Fibroblast of skin of back (primary cell): ENCODE measurements around the gene POLR1D.

Experiments used
- DNase-seq: peaks from one replicate; pipeline ENCODE4 v3.0.0-alpha.2; 2013

POLR1D gene

DNA sequence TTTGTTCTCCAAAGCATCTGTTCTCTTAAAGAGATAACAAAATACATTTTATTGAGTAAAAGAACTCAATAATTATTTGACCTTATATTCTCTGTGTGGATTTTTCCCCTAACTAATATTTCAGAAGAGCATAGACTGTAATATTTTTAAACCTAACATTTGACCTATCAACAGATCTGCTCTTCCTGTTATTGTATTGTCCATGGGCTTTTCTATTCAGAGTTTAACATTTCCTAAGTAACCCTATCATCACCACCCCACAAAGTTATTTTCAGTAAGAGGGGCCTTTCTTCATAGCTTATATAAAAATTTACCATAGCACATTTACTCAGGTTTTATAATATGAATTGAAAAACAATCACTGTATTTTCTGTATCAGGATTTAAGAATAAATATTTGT, 17.5 kb downstream of the POLR1D start:
- no peak for DNase-seq

DNA sequence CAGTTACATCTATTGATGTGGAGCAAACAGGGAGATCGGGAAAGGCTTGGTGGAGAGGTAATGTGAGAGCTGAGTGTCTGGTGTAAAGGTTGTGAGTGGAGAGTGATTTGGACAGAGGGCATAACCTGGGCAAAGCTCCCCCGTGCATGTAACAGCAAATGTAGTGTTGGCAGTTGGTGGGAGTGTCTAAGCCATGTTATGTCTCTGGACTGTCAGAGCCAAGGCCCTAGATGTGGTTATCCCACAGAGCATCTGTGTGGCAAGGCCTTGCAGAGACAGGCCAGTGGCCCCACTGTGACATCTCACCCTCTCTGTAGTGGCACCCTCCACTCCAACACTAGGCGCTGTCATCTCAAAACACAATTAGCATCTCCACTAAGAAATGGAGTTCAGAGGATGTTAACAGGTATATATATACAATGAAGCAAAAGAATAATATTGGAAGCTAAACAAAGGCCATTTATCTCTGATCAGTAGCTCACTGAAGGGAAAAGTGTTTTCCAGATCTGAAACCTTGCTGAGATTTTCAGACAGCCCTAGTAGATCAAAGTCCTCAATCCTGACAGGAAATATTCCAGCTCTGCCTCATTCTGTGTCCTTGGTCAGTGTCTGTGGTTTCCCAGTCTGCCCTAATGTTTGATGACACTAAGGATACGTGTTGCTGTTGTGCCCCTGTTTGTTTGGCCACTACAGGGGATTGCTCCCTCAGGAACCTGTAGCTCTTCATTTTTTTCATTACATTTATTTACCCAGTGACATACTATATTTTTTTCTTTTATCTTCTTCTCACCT, 20.2 kb downstream of the POLR1D start:
- DNase-seq: peak; percentile 6

- no peak for DNase-seq
Measured at GRCh38 chr13:27643334-27644132, 21.8 kb downstream of the POLR1D start.

- DNase-seq: peak; percentile 30
Measured at GRCh38 chr13:27644302-27644701, 22.6 kb downstream of the POLR1D start.

GRCh38 chr13:27650312-27650711, 28.6 kb downstream of the POLR1D start:
- DNase-seq: no peak

DNA sequence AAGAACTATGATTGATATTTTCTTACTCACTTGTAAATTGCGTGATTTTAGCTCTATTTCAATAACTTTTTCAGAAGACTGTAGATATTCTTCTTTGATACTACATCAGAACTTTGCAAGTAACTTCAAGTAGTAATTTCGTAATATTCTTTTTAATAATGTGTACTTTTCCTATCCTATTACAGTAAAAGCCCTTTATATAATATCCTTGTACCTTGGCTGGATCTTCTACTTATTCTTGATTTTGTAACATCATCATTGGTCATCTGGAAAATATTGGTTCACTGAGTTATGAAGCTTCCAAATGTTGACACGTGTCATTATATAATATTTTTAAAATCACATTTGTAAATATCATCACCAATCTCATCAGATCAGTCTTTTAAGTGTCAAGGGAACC, 32.4 kb downstream of the POLR1D start:
- no peak for DNase-seq

DNA sequence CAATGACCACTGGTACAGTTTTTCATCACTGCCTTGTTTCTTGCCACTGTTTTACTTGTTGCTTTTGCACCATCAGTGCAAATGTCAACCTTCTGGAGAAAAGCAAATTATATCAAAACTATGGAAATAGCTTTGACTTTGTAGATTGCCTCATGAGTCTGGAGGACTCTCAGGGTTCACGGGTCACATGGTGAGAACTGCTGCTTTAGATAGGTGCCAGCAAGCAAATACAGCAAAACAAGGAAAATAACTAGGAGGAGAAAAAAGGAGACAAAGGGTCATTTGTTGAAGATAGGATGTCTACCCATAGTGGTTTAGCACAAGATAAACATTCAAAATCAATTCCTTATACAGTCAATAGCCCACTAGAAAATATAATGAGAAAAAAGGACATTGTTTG, 33.1 kb downstream of the POLR1D start:
- no peak for DNase-seq

- no peak for DNase-seq
Measured at GRCh38 chr13:27657724-27658123, 36.0 kb downstream of the POLR1D start.

DNA sequence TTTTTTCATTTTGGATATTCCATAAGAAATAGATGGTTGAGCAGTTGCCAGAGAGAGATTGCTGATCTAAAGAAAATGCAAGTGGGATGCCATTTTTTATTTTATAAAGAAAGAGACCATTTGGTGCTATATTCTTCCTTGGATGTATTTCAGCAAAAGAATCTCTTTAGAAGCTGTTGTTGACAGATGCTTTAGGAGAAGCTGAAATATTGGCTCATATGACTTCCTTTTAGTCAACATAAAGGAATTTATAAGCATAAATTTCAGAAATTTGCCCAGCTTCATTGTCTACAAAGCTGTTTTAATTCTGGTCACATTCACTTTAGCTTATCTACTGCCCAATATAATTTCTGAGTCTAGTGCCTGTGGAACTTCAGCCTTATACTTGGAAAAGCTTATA, 36.9 kb downstream of the POLR1D start:
- peak; percentile 67 for DNase-seq

DNA sequence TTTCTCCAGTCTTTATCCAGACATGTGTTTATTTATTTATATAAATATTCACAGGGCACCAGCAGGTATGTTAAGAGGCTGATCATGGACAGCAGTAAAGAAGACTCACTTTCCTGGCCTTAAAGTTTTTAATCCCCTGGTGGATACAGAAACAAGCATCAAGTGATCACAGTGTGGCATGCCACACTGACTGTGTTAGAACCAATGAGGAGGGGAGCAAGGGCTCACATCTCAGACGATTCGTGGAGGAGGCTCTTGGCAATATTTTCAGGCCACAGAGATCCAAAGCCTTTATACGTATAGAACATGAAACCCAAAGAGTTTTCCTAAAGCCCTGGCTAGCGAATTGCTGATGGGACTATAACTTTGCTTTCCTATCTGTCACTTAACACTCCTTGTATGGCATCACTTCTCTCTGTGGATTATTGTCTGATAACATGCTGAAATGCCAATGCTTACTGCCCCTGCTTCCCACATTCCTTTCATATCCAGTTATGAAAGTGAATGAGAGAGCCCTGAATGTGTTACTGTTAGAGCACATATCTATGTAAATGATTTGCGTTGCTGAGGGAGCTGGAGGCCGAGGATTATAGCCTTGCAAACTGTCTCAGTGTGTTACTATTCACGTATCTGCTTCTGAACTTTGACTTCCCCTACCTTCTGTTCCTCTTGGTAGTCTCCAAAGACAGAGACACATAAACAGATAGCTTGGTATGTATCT, 37.6 kb downstream of the POLR1D start:
- DNase-seq: peak; percentile 48

DNA sequence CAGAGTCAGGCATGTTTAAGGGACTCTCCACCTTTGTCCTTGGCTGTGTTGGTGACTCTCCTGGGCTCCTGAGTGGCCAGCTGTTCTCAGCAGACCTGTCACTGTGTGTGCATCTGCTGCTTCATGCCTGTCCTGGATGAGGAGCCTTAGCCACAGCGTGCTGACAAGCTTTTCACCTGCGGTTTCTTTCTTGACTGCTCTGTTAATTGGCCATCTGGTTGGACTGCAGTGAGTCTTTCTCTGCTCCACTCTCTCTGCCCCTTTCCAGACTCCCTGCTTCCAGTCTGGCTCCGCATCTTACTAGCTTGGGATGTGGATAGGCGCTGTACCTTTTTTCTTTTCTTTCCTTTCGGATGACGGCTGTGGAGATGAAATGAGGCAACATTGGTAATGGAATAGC, 38.8 kb downstream of the POLR1D start:
- no peak for DNase-seq

GRCh38 chr13:27661017-27661416, 39.3 kb downstream of the POLR1D start:
- no peak for DNase-seq

GRCh38 chr13:27662738-27663470, 41.2 kb downstream of the POLR1D start:
- DNase-seq: no peak

DNA sequence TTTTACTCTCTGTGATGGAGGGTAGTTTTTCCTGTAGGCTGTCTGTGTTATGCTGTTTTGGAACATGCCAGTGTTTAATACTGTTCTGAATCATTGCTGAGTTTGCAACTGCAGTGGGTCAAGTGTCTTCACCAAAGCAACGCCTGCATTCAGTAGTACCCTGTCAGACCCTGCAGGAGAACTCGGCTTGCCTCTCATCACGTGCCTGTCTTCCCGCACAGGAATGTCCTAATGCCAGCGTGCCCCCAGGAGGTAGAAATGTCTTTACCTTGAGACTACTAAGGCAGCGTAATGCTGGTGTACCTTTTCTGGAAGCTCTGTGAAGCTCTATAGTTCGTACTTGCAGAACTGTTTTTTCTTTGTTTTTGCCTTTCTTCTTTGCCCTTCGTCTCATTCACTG, 42.3 kb downstream of the POLR1D start:
- DNase-seq: no peak

DNA sequence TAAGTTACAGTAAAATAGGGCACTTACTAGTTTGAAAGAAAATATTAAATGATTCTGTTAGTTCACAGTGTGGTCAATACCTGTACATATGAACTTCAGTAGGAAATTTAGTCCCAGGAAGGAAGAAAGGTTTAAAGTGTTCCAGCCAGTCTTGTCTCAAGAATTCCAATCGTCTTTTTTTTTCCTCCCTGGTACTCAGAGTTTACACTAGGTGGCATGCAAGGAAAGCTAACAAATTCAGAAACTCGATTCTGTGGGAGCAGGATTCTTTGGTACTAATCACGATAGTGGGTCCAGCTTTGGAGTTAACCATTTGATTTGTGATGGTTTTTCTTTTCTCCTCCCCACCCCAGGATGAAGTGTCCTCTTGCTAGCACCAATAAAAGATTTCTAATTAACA, 43.6 kb downstream of the POLR1D start:
- DNase-seq: no peak

GRCh38 chr13:27665761-27666160, 44.1 kb downstream of the POLR1D start:
- DNase-seq: no peak

- no peak for DNase-seq
Measured at GRCh38 chr13:27666951-27667350, 45.3 kb downstream of the POLR1D start.

DNA sequence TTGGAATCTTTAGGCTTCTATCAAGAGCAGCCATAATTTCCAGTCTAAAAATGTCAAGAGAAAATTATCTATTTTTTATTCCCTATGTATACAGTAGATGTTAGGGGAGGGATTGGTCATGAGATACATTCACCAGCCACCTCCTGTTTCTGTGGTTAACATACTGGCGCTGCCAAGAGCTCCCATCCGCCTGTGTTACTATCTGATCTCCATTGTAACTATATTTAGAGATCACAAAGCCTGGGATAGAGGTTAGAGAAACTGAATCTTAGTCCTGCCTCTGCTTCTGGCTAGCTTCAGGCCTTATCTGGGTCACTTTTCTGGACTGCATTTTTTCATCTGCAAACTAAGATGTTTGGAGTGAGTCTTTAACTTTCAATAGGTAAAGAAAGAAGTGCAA, 46.3 kb downstream of the POLR1D start:
- DNase-seq: no peak

DNA sequence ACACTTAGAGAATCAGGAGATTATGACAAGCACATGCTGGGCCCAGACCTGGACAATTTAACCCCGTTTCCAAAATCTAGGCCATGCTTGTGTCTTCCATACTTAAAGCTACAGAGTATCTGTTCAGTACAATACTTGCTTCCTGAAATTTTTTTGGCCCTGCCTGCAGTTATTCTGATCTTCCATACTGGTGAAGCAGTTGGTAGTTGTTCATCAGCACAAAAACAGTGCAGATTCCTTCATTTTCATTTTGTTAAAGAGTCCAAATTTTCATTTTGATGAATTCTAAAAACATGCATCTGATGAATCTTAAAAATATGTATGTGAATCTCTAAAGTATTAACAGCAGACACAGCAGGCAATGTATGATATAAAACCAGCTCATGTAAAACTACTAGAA, 49.2 kb downstream of the POLR1D start:
- DNase-seq: no peak

GRCh38 chr13:27672025-27672424, 50.3 kb downstream of the POLR1D start:
- DNase-seq: no peak
